ENCODE measurements around the gene ZDHHC12. TPM values are rescaled to one million over a fixed set of nuclear protein-coding genes. Genes with fewer than 3 reads are reported as not detected.
A peak's percentile ranks its signal among the peaks of the same experiment; 100 is the strongest.

The ZDHHC12 gene
- total and polyA plus RNA-seq, 10 of the 15 experiments (the other 5 are each of a cell fraction or from before 2014, with no cell fraction given), result 0.95 to 146 (median 49.9) TPM

DNA sequence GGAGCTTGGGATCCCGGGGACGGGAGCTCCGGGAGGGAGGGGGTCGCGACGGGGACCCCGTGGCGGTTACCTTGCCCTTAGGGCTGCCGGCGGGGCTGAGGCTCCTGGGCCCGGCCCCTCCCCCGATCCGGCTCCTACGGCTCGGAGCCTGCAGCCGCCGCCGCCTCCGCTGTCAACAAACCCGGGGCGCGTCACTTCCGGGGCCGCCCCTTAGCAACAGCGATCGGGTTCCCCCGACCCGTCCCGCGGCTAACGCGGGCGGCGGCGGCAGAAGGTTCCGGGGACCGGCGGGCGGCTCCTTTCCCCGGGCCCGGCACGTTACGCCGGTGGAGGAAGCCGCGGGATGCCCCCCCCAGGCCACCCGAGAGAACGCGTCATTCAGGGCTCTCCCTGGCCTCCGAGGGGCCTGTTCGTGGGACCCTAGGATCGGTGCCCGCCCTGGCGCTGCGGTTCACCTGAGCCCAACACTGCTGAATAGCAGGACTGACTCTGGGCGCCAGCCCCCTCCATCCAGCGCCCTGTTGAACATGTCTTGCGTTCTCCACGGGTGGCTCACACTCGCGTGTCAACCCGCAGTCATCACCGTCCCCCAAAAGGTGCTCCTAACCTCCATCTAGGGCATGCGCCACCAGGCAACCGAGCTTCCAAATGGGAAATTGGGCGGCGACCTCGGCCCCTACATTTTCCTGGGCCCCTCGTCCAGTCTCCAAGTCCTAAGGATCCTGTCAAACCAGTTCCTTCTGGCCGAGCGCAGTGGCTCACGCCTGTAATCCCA is 48.0 kb upstream of the ZDHHC12 start, which contains the start of gene ZER1 (continued):
- no peak for TF ChIP-seq HDGF (IDR thresholded peaks at IDR 0.05)
- TF ChIP-seq, protein P1, sequence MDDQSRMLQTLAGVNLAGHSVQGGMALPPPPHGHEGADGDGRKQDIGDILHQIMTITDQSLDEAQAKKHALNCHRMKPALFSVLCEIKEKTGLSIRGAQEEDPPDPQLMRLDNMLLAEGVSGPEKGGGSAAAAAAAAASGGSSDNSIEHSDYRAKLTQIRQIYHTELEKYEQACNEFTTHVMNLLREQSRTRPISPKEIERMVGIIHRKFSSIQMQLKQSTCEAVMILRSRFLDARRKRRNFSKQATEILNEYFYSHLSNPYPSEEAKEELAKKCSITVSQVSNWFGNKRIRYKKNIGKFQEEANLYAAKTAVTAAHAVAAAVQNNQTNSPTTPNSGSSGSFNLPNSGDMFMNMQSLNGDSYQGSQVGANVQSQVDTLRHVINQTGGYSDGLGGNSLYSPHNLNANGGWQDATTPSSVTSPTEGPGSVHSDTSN (IDR thresholded peaks at IDR 0.05; ENCODE audit: insufficient replicate concordance, low read depth, low read length), result peak; percentile 59
- TF ChIP-seq JUNB (IDR thresholded peaks at IDR 0.05), result no peak
- TF ChIP-seq, protein P2, sequence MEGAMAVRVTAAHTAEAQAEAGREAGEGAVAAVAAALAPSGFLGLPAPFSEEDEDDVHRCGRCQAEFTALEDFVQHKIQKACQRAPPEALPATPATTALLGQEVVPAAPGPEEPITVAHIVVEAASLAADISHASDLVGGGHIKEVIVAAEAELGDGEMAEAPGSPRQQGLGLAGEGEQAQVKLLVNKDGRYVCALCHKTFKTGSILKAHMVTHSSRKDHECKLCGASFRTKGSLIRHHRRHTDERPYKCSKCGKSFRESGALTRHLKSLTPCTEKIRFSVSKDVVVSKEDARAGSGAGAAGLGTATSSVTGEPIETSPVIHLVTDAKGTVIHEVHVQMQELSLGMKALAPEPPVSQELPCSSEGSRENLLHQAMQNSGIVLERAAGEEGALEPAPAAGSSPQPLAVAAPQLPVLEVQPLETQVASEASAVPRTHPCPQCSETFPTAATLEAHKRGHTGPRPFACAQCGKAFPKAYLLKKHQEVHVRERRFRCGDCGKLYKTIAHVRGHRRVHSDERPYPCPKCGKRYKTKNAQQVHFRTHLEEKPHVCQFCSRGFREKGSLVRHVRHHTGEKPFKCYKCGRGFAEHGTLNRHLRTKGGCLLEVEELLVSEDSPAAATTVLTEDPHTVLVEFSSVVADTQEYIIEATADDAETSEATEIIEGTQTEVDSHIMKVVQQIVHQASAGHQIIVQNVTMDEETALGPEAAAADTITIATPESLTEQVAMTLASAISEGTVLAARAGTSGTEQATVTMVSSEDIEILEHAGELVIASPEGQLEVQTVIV (IDR thresholded peaks at IDR 0.05; ENCODE audit: borderline replicate concordance, partially characterized antibody), result peak; percentile 55
- TF ChIP-seq NR2C1 (IDR thresholded peaks at IDR 0.05), result peak; percentile 88
- peak; percentile 95 for TF ChIP-seq IKZF1 (conservative IDR thresholded peaks at IDR 0.05)
- TF ChIP-seq KAT2A (conservative IDR thresholded peaks at IDR 0.05; ENCODE audit: control insufficient read depth, low read depth, low read length), result no peak
- TF ChIP-seq MEF2B (IDR thresholded peaks at IDR 0.05; ENCODE audit: partially characterized antibody, poor library complexity, severe bottlenecking), result peak; percentile 71
- TF ChIP-seq LARP7 (IDR thresholded peaks at IDR 0.05), result peak; percentile 100
- TF ChIP-seq BHLHE40 (IDR thresholded peaks at IDR 0.05; ENCODE audit: borderline replicate concordance in 1 of 2, low read depth in 2 of 2, low read length in 1 of 2), result peak; percentile 90 to 98
- 0 out of 2 replicates have a peak, but pooled peaks have one; percentile 33 for TF ChIP-seq RCOR1 (conservative IDR thresholded peaks at IDR 0.05; ENCODE audit: low read depth, low read length)
- TF ChIP-seq, protein P3, sequence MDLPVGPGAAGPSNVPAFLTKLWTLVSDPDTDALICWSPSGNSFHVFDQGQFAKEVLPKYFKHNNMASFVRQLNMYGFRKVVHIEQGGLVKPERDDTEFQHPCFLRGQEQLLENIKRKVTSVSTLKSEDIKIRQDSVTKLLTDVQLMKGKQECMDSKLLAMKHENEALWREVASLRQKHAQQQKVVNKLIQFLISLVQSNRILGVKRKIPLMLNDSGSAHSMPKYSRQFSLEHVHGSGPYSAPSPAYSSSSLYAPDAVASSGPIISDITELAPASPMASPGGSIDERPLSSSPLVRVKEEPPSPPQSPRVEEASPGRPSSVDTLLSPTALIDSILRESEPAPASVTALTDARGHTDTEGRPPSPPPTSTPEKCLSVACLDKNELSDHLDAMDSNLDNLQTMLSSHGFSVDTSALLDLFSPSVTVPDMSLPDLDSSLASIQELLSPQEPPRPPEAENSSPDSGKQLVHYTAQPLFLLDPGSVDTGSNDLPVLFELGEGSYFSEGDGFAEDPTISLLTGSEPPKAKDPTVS (IDR thresholded peaks at IDR 0.05; ENCODE audit: low read depth, low read length), result peak; percentile 70; the same call in 1 of the 2 replicates
- TF ChIP-seq RAD51 (IDR thresholded peaks at IDR 0.05), result no peak
- TF ChIP-seq SMARCA5 (IDR thresholded peaks at IDR 0.05), result peak; percentile 73; the same call in 1 of the 2 replicates
- TF ChIP-seq, protein P4, sequence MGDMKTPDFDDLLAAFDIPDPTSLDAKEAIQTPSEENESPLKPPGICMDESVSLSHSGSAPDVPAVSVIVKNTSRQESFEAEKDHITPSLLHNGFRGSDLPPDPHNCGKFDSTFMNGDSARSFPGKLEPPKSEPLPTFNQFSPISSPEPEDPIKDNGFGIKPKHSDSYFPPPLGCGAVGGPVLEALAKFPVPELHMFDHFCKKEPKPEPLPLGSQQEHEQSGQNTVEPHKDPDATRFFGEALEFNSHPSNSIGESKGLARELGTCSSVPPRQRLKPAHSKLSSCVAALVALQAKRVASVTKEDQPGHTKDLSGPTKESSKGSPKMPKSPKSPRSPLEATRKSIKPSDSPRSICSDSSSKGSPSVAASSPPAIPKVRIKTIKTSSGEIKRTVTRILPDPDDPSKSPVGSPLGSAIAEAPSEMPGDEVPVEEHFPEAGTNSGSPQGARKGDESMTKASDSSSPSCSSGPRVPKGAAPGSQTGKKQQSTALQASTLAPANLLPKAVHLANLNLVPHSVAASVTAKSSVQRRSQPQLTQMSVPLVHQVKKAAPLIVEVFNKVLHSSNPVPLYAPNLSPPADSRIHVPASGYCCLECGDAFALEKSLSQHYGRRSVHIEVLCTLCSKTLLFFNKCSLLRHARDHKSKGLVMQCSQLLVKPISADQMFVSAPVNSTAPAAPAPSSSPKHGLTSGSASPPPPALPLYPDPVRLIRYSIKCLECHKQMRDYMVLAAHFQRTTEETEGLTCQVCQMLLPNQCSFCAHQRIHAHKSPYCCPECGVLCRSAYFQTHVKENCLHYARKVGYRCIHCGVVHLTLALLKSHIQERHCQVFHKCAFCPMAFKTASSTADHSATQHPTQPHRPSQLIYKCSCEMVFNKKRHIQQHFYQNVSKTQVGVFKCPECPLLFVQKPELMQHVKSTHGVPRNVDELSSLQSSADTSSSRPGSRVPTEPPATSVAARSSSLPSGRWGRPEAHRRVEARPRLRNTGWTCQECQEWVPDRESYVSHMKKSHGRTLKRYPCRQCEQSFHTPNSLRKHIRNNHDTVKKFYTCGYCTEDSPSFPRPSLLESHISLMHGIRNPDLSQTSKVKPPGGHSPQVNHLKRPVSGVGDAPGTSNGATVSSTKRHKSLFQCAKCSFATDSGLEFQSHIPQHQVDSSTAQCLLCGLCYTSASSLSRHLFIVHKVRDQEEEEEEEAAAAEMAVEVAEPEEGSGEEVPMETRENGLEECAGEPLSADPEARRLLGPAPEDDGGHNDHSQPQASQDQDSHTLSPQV (IDR thresholded peaks at IDR 0.05), result no peak
- TF ChIP-seq, protein P5, sequence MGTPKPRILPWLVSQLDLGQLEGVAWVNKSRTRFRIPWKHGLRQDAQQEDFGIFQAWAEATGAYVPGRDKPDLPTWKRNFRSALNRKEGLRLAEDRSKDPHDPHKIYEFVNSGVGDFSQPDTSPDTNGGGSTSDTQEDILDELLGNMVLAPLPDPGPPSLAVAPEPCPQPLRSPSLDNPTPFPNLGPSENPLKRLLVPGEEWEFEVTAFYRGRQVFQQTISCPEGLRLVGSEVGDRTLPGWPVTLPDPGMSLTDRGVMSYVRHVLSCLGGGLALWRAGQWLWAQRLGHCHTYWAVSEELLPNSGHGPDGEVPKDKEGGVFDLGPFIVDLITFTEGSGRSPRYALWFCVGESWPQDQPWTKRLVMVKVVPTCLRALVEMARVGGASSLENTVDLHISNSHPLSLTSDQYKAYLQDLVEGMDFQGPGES (IDR thresholded peaks at IDR 0.05), result peak; percentile 69
- TF ChIP-seq SIX5 (IDR thresholded peaks at IDR 0.05; ENCODE audit: low read depth, low read length, severe bottlenecking), result peak; percentile 66
- no peak for TF ChIP-seq SUZ12 (IDR thresholded peaks at IDR 0.05; ENCODE audit: unreplicated experiment)
- no peak for TF ChIP-seq EZH2 (IDR thresholded peaks at IDR 0.05; ENCODE audit: borderline replicate concordance, control insufficient read depth, low read depth, low read length)
